Measurements from ENCODE around the gene PSD2.

The PSD2 gene

GRCh38 chr5:139839918-139840317 is 44.3 kb downstream of the PSD2 start:
- Histone ChIP-seq H3K27ac (ENCODE audit: low read depth, low read length) (no peak overlapping the region), H3K27me3 (ENCODE audit: insufficient read depth, low read length) (peaks cover 19% of the 10 kb centered on the region), H3K4me3 (ENCODE audit: low read depth, low read length) (no peak overlapping the region), H3K79me2 (ENCODE audit: control insufficient read depth, insufficient read depth, low read length, unreplicated experiment) (no peaks in the 10 kb centered on the region), H2AFZ (ENCODE audit: low read length, unreplicated experiment) (no peak overlapping the region), H3K4me1 (ENCODE audit: control insufficient read depth, insufficient read depth, low read length, unreplicated experiment) (no peaks in the 10 kb centered on the region), H3K36me3 (ENCODE audit: insufficient read depth, low read length) (no peaks in the 10 kb centered on the region)

- H3K36me3 ChIP-seq (ENCODE audit: insufficient read depth, low read length), result no peaks in the 10 kb centered on the region
- peaks cover 10% of the 10 kb centered on the region for H3K27me3 ChIP-seq (ENCODE audit: insufficient read depth, low read length)
- H3K4me1 ChIP-seq (ENCODE audit: control insufficient read depth, insufficient read depth, low read length, unreplicated experiment), result no peaks in the 10 kb centered on the region
- no peak overlapping the region for H3K27ac ChIP-seq (ENCODE audit: low read depth, low read length)
- H3K79me2 ChIP-seq (ENCODE audit: control insufficient read depth, insufficient read depth, low read length, unreplicated experiment), result no peaks in the 10 kb centered on the region
- H3K4me3 ChIP-seq (ENCODE audit: low read depth, low read length), result no peak overlapping the region
- no peak overlapping the region for H2AFZ ChIP-seq (ENCODE audit: low read length, unreplicated experiment)
These were observed 45.9 kb downstream of the PSD2 start for GRCh38 chr5:139841549-139841948.

- no peak overlapping the region for H3K27ac ChIP-seq (ENCODE audit: low read depth, low read length)
- peaks cover 16% of the 10 kb centered on the region for H3K27me3 ChIP-seq (ENCODE audit: insufficient read depth, low read length)
- H3K4me3 ChIP-seq (ENCODE audit: low read depth, low read length), result no peak overlapping the region
- H3K4me1 ChIP-seq (ENCODE audit: control insufficient read depth, insufficient read depth, low read length, unreplicated experiment), result no peaks in the 10 kb centered on the region
- H3K79me2 ChIP-seq (ENCODE audit: control insufficient read depth, insufficient read depth, low read length, unreplicated experiment), result no peaks in the 10 kb centered on the region
- no peak overlapping the region for H2AFZ ChIP-seq (ENCODE audit: low read length, unreplicated experiment)
- no peaks in the 10 kb centered on the region for H3K36me3 ChIP-seq (ENCODE audit: insufficient read depth, low read length)
These were observed 46.7 kb downstream of the PSD2 start for GRCh38 chr5:139842321-139842720.

GRCh38 chr5:139843991-139844390 is 48.4 kb downstream of the PSD2 start:
- H3K27ac ChIP-seq (ENCODE audit: low read depth, low read length), result no peak overlapping the region
- peaks cover 19% of the 10 kb centered on the region for H3K27me3 ChIP-seq (ENCODE audit: insufficient read depth, low read length)
- no peak overlapping the region for H2AFZ ChIP-seq (ENCODE audit: low read length, unreplicated experiment)
- no peaks in the 10 kb centered on the region for H3K79me2 ChIP-seq (ENCODE audit: control insufficient read depth, insufficient read depth, low read length, unreplicated experiment)
- no peak overlapping the region for H3K4me3 ChIP-seq (ENCODE audit: low read depth, low read length)
- H3K4me1 ChIP-seq (ENCODE audit: control insufficient read depth, insufficient read depth, low read length, unreplicated experiment), result no peaks in the 10 kb centered on the region
- H3K36me3 ChIP-seq (ENCODE audit: insufficient read depth, low read length), result no peaks in the 10 kb centered on the region

GRCh38 chr5:139844472-139845145 is 49.0 kb downstream of the PSD2 start:
- Histone ChIP-seq H3K36me3 (ENCODE audit: insufficient read depth, low read length) (no peaks in the 10 kb centered on the region), H3K27me3 (ENCODE audit: insufficient read depth, low read length) (peaks cover 20% of the 10 kb centered on the region), H3K79me2 (ENCODE audit: control insufficient read depth, insufficient read depth, low read length, unreplicated experiment) (no peaks in the 10 kb centered on the region), H2AFZ (ENCODE audit: low read length, unreplicated experiment) (no peak overlapping the region), H3K4me3 (ENCODE audit: low read depth, low read length) (no peak overlapping the region), H3K4me1 (ENCODE audit: control insufficient read depth, insufficient read depth, low read length, unreplicated experiment) (no peaks in the 10 kb centered on the region), H3K27ac (ENCODE audit: low read depth, low read length) (no peak overlapping the region)

- no peak overlapping the region for H2AFZ ChIP-seq (ENCODE audit: low read length, unreplicated experiment)
- no peaks in the 10 kb centered on the region for H3K4me1 ChIP-seq (ENCODE audit: control insufficient read depth, insufficient read depth, low read length, unreplicated experiment)
- no peaks in the 10 kb centered on the region for H3K36me3 ChIP-seq (ENCODE audit: insufficient read depth, low read length)
- H3K27me3 ChIP-seq (ENCODE audit: insufficient read depth, low read length), result peaks cover 20% of the 10 kb centered on the region
- no peak overlapping the region for H3K27ac ChIP-seq (ENCODE audit: low read depth, low read length)
- H3K79me2 ChIP-seq (ENCODE audit: control insufficient read depth, insufficient read depth, low read length, unreplicated experiment), result no peaks in the 10 kb centered on the region
- H3K4me3 ChIP-seq (ENCODE audit: low read depth, low read length), result no peak overlapping the region
These were observed 50.5 kb downstream of the PSD2 start for GRCh38 chr5:139845846-139846681.

GRCh38 chr5:139847091-139847490 is 51.5 kb downstream of the PSD2 start:
- peaks cover 11% of the 10 kb centered on the region for H3K27me3 ChIP-seq (ENCODE audit: insufficient read depth, low read length)
- no peak overlapping the region for H2AFZ ChIP-seq (ENCODE audit: low read length, unreplicated experiment)
- no peak overlapping the region for H3K27ac ChIP-seq (ENCODE audit: low read depth, low read length)
- peak overlapping the region; percentile 85; the same call in 1 of the 2 replicates for H3K4me3 ChIP-seq (ENCODE audit: low read depth, low read length)
- H3K36me3 ChIP-seq (ENCODE audit: insufficient read depth, low read length), result no peaks in the 10 kb centered on the region
- H3K79me2 ChIP-seq (ENCODE audit: control insufficient read depth, insufficient read depth, low read length, unreplicated experiment), result no peaks in the 10 kb centered on the region
- no peaks in the 10 kb centered on the region for H3K4me1 ChIP-seq (ENCODE audit: control insufficient read depth, insufficient read depth, low read length, unreplicated experiment)

GRCh38 chr5:139847790-139848507 is 52.3 kb downstream of the PSD2 start:
- Histone ChIP-seq H3K27ac (ENCODE audit: low read depth, low read length) (no peak overlapping the region), H3K79me2 (ENCODE audit: control insufficient read depth, insufficient read depth, low read length, unreplicated experiment) (no peaks in the 10 kb centered on the region), H3K4me1 (ENCODE audit: control insufficient read depth, insufficient read depth, low read length, unreplicated experiment) (no peaks in the 10 kb centered on the region), H3K27me3 (ENCODE audit: insufficient read depth, low read length) (peaks cover 10% of the 10 kb centered on the region), H3K4me3 (ENCODE audit: low read depth, low read length) (peak overlapping the region; percentile 85), H2AFZ (ENCODE audit: low read length, unreplicated experiment) (peak overlapping the region; percentile 65), H3K36me3 (ENCODE audit: insufficient read depth, low read length) (no peaks in the 10 kb centered on the region)

GRCh38 chr5:139848508-139849100 is 53.0 kb downstream of the PSD2 start:
- Histone ChIP-seq H3K4me1 (ENCODE audit: control insufficient read depth, insufficient read depth, low read length, unreplicated experiment) (no peaks in the 10 kb centered on the region), H3K36me3 (ENCODE audit: insufficient read depth, low read length) (no peaks in the 10 kb centered on the region), H2AFZ (ENCODE audit: low read length, unreplicated experiment) (peak overlapping the region; percentile 65), H3K79me2 (ENCODE audit: control insufficient read depth, insufficient read depth, low read length, unreplicated experiment) (no peaks in the 10 kb centered on the region), H3K27me3 (ENCODE audit: insufficient read depth, low read length) (peaks cover 10% of the 10 kb centered on the region), H3K4me3 (ENCODE audit: low read depth, low read length) (peak overlapping the region; percentile 85), H3K27ac (ENCODE audit: low read depth, low read length) (no peak overlapping the region)

- Histone ChIP-seq H3K36me3 (ENCODE audit: insufficient read depth, low read length) (no peaks in the 10 kb centered on the region), H3K79me2 (ENCODE audit: control insufficient read depth, insufficient read depth, low read length, unreplicated experiment) (no peaks in the 10 kb centered on the region), H3K4me3 (ENCODE audit: low read depth, low read length) (no peak overlapping the region), H3K27ac (ENCODE audit: low read depth, low read length) (no peak overlapping the region), H2AFZ (ENCODE audit: low read length, unreplicated experiment) (no peak overlapping the region), H3K4me1 (ENCODE audit: control insufficient read depth, insufficient read depth, low read length, unreplicated experiment) (no peaks in the 10 kb centered on the region), H3K27me3 (ENCODE audit: insufficient read depth, low read length) (peaks cover 10% of the 10 kb centered on the region)
These were observed 53.9 kb downstream of the PSD2 start for GRCh38 chr5:139849501-139849900.
